ENCODE measurements around the gene ECM2. TPM values are rescaled to one million over a fixed set of nuclear protein-coding genes. Genes with fewer than 3 reads are reported as not detected.

Gene ECM2
- total and polyA plus RNA-seq, 7 donors = 1.2 to 19.7 (median 5.4) TPM; not detected in 1

DNA sequence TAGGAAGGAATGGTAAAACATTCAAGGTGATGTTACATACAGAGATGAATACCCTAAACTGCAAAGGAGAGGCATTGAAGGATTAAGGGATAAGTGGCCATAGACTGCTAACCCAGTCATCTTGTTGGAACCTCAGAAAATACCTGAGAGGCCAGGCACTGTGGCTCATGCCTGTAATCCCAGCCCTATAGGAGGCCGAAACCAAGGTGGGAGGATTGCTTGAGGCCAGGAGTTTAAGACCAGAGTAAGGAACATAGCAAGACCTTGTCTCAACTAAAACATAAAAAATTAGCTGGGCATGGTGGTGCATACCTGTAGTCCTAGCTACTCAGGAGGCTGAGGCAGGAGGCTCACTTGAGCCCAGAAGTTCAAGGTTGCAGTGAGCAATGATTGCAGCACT lies 10.9 kb downstream of the ECM2 start:
- no peaks in the 10 kb centered on the region for H3K27me3 ChIP-seq
- H3K4me3 ChIP-seq = no peak overlapping the region
- no peaks in the 10 kb centered on the region for H3K4me1 ChIP-seq
- intact Hi-C loops (cut with DNase I) = no loop called here
- no peak for DNase-seq
- TF ChIP-seq POLR2AphosphoS5 (IDR thresholded peaks at IDR 0.05) = no peak
- 95% methylated on average over 1 of the region's 1 CpG for WGBS, 2 donors
- no peak overlapping the region for H3K27ac ChIP-seq
- H3K36me3 ChIP-seq = no peaks in the 10 kb centered on the region
- no peaks in the 10 kb centered on the region for H3K9me3 ChIP-seq

DNA sequence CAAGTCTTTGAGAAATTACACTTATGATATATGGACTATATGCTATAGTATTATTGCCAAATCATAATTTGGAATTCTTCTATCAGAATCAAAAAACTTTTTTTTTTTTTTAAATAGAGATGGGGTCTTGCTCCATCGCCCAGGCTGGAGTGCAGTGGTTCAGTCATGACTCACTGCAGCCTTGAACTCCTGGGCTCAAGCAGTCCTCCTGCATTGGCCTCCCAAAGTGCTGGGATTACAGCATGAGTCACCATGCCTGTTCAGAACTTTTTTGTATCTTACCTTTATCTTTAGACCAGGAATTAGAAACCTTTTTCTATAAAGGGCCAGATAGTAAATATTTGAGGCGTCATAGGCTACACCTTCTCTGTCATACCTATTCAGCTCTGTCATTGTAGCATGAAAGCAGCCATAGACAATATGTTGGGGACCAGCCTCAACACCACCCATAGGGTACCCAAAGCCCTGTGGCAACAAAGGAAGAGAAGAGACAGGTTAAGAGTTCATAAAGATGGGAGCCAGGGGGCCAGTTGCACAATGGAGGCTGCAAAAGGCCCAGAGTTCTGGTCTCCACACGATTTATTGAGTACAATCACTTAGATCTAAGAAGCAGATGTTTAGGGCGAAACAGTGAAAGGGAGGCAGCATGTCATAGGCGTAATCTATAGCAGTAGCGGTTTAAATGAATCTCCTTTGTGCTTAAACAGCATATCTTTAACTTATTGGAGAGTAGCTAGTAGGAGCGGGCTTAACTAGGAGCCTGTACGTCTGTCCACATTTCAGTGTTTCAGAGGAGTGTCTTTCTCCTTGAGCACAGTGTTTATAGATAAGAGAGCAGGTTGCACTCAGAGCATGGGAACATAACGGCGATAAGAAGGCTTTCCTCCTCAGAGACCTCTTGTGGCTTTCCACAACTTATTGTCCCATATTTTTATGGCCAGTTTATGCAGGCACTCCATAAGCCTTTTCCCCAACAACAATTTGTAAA lies 12.5 kb downstream of the ECM2 start:
- WGBS, 2 donors = 86 to 93% methylated on average over 10 of the region's 10 CpGs
- no peak for TF ChIP-seq POLR2A (IDR thresholded peaks at IDR 0.05)
- TF ChIP-seq, protein P1, sequence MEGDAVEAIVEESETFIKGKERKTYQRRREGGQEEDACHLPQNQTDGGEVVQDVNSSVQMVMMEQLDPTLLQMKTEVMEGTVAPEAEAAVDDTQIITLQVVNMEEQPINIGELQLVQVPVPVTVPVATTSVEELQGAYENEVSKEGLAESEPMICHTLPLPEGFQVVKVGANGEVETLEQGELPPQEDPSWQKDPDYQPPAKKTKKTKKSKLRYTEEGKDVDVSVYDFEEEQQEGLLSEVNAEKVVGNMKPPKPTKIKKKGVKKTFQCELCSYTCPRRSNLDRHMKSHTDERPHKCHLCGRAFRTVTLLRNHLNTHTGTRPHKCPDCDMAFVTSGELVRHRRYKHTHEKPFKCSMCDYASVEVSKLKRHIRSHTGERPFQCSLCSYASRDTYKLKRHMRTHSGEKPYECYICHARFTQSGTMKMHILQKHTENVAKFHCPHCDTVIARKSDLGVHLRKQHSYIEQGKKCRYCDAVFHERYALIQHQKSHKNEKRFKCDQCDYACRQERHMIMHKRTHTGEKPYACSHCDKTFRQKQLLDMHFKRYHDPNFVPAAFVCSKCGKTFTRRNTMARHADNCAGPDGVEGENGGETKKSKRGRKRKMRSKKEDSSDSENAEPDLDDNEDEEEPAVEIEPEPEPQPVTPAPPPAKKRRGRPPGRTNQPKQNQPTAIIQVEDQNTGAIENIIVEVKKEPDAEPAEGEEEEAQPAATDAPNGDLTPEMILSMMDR (IDR thresholded peaks at IDR 0.05) = no peak
- H3K36me3 ChIP-seq = no peaks in the 10 kb centered on the region
- no peaks in the 10 kb centered on the region for H3K4me1 ChIP-seq
- no peaks in the 10 kb centered on the region for H3K27me3 ChIP-seq
- no peak overlapping the region for H3K27ac ChIP-seq
- H3K9me3 ChIP-seq = no peaks in the 10 kb centered on the region
- H3K4me3 ChIP-seq = no peak overlapping the region
- intact Hi-C loops (cut with DNase I) = no loop called here
- DNase-seq = no peak

DNA sequence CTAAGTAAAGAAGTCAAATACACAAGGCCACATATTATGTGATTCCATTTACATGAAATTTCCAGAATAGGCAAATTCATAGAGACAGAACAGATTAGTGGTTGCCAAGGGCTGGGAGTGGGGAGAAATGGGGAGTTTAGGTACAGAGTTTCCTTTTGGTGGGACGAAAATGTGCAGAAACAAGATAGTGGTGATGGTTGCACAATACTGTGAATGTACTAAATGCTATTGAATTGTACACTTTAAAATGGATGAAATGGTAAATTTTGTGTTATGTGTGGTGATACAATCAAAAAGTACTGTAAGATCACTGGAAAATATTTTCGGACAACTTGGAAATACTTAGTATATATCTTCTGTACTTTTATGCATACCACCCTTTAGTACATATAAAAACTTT lies 15.0 kb downstream of the ECM2 start:
- Histone ChIP-seq H3K4me3 (no peak overlapping the region), H3K36me3 (no peaks in the 10 kb centered on the region), H3K4me1 (no peaks in the 10 kb centered on the region), H3K27ac (no peak overlapping the region), H3K9me3 (no peaks in the 10 kb centered on the region), H3K27me3 (no peaks in the 10 kb centered on the region)
- intact Hi-C loops (cut with DNase I) = no loop called here
- TF ChIP-seq POLR2A (IDR thresholded peaks at IDR 0.05) = no peak
- no peak for TF ChIP-seq POLR2AphosphoS5 (IDR thresholded peaks at IDR 0.05)
- TF ChIP-seq EP300 (IDR thresholded peaks at IDR 0.05) = no peak
- TF ChIP-seq, protein P1 (IDR thresholded peaks at IDR 0.05) = no peak
- no peak for DNase-seq
- WGBS, 2 donors = 93 to 98% methylated on average over 2 of the region's 2 CpGs

DNA sequence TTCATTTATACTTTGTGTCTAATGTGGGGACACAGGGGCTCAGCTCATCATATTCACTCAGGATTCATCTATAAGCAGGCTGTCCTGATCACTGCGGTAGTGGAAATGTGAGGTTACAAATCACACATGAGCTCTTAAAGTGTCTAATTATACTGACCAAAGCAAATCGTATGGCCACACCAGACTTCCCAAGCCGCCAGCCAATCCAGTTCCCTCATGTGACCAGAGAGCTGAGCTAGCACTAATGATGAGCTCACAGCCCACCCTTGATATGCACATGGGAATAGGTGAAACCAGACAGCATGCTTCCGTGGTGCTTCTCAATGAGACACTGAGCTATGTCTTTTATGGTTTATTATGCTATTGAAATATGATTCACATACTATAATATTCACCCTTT lies 17.6 kb downstream of the ECM2 start:
- no peaks in the 10 kb centered on the region for H3K9me3 ChIP-seq
- intact Hi-C loops (cut with DNase I) = no loop called here
- DNase-seq = no peak
- H3K4me3 ChIP-seq = no peak overlapping the region
- WGBS, 2 donors = 90 to 92% methylated on average over 4 of the region's 4 CpGs
- no peaks in the 10 kb centered on the region for H3K27me3 ChIP-seq
- H3K36me3 ChIP-seq = no peaks in the 10 kb centered on the region
- TF ChIP-seq EP300 (IDR thresholded peaks at IDR 0.05) (no peak), POLR2AphosphoS5 (IDR thresholded peaks at IDR 0.05) (no peak), POLR2A (IDR thresholded peaks at IDR 0.05) (no peak)
- TF ChIP-seq, protein P1 (IDR thresholded peaks at IDR 0.05) = no peak
- no peak overlapping the region for H3K27ac ChIP-seq
- peaks cover 0 to 8% (median 2%) of the 10 kb centered on the region in 4 donors for H3K4me1 ChIP-seq

DNA sequence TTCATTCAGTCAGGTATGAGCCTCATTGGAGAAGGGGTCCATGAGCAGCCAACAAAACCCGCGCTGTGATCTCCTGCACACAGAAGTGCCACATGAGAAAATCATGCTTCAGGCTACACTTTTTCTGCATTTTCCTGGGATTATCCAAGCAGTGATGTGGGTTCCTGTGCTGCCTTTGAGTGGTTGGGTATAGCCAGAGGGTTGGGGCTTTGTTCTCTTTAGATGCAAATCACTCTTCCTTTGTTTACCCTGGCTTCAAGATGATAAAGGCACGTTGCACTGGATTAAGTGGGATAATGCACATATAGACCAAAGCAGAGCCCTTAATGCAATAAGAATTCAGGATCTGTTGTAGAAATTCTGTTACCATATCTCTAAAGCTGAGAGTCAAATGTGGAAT lies 18.7 kb downstream of the ECM2 start:
- Histone ChIP-seq H3K4me1 (peaks cover 0 to 19% (median 10%) of the 10 kb centered on the region in 4 donors), H3K9me3 (no peaks in the 10 kb centered on the region), H3K27me3 (no peaks in the 10 kb centered on the region), H3K4me3 (no peak overlapping the region), H3K36me3 (no peaks in the 10 kb centered on the region), H3K27ac (no peak overlapping the region)
- 80 to 83% methylated on average over 3 of the region's 3 CpGs for WGBS, 2 donors
- intact Hi-C loops (cut with DNase I) = no loop called here
- DNase-seq = no peak
- TF ChIP-seq, protein P1 (IDR thresholded peaks at IDR 0.05) = no peak
- TF ChIP-seq POLR2AphosphoS5 (IDR thresholded peaks at IDR 0.05) (no peak), POLR2A (IDR thresholded peaks at IDR 0.05) (no peak), EP300 (IDR thresholded peaks at IDR 0.05) (no peak)

Data from sigmoid colon (tissue), 7 donors.